Measurements from ENCODE around the gene NUP107.

The NUP107 gene

GRCh38 chr12:68733661-68734071 lies 46.9 kb downstream of the NUP107 start:
- DNase-seq (ENCODE audit: low read depth) = peak; percentile 13
- TF ChIP-seq, protein P1, sequence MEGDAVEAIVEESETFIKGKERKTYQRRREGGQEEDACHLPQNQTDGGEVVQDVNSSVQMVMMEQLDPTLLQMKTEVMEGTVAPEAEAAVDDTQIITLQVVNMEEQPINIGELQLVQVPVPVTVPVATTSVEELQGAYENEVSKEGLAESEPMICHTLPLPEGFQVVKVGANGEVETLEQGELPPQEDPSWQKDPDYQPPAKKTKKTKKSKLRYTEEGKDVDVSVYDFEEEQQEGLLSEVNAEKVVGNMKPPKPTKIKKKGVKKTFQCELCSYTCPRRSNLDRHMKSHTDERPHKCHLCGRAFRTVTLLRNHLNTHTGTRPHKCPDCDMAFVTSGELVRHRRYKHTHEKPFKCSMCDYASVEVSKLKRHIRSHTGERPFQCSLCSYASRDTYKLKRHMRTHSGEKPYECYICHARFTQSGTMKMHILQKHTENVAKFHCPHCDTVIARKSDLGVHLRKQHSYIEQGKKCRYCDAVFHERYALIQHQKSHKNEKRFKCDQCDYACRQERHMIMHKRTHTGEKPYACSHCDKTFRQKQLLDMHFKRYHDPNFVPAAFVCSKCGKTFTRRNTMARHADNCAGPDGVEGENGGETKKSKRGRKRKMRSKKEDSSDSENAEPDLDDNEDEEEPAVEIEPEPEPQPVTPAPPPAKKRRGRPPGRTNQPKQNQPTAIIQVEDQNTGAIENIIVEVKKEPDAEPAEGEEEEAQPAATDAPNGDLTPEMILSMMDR (IDR thresholded peaks at IDR 0.05; ENCODE audit: insufficient read depth, low read depth, low read length, missing control alignments) = no peak
- no peak overlapping the region for H3K4me3 ChIP-seq (ENCODE audit: low read length)

DNA sequence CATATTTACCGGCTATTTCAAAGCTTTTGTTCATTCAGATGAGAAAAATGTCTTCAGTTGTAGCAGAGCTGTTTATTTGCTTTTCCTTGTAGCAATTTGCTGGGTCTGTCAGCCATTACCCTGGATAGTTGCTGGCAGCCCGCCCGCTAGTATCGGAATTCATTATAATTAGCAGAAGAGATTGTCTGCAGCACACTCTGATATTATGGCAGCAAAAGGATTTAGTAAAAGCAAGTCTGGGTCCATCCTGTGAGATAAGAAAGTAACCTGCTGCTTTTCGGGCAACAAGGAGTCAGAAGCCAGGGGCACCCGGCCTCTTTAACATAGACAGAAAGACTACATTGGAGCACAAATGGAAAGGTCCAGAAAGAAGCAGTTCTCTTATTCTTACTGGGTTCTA lies 53.1 kb downstream of the NUP107 start:
- no peak for DNase-seq (ENCODE audit: low read depth)
- TF ChIP-seq, protein P1 (IDR thresholded peaks at IDR 0.05; ENCODE audit: insufficient read depth, low read depth, low read length, missing control alignments) = no peak
- no peak overlapping the region for H3K4me3 ChIP-seq (ENCODE audit: low read length)

GRCh38 chr12:68743356-68743755 lies 56.6 kb downstream of the NUP107 start:
- no peak overlapping the region for H3K4me3 ChIP-seq (ENCODE audit: low read length)
- TF ChIP-seq, protein P1 (IDR thresholded peaks at IDR 0.05; ENCODE audit: insufficient read depth, low read depth, low read length, missing control alignments) = no peak
- no peak for DNase-seq (ENCODE audit: low read depth)

- DNase-seq (ENCODE audit: low read depth) = no peak
- TF ChIP-seq, protein P1 (IDR thresholded peaks at IDR 0.05; ENCODE audit: insufficient read depth, low read depth, low read length, missing control alignments) = no peak
- peak overlapping the region; percentile 86 for H3K4me3 ChIP-seq (ENCODE audit: low read length)
Measured at GRCh38 chr12:68745376-68745903, 58.7 kb downstream of the NUP107 start.

- TF ChIP-seq, protein P1 (IDR thresholded peaks at IDR 0.05; ENCODE audit: insufficient read depth, low read depth, low read length, missing control alignments) = no peak
- peak; percentile 93 for DNase-seq (ENCODE audit: low read depth)
- H3K4me3 ChIP-seq (ENCODE audit: low read length) = peak within 1 kb of the TSS; percentile 86
Measured at GRCh38 chr12:68745904-68746571, 59.3 kb downstream of the NUP107 start, which contains the start of gene SLC35E3. TSS of gene SLC35E3 (plus strand) at chr12:68746176. CDS start at chr12:68746378, 202 bp downstream.

DNA sequence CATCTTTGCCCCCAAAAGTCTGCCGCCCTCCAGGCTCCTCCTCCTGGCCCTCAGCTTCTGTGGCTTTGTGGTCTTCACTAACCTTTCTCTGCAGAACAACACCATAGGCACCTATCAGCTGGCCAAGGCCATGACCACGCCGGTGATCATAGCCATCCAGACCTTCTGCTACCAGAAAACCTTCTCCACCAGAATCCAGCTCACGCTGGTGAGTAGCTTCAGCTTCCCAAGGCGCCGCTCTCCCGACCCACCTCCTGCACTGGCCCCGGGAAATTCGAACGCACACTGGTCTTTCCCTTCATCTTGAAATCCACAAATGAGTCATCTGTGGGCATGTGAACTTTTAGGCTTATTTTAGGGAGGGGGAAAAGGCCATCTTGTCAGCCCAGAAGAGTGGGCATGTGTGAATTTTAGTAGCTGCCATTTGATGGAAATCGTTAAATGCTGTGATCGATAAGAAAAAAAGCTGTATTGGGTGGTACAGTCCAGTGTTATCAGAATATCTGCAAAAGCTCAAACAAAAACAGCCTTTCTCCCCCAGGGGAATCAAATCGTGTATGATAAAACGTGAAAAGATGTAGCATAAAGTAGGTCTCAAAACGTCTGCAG lies 59.9 kb downstream of the NUP107 start:
- DNase-seq (ENCODE audit: low read depth) = peak; percentile 77
- TF ChIP-seq, protein P1 (IDR thresholded peaks at IDR 0.05; ENCODE audit: insufficient read depth, low read depth, low read length, missing control alignments) = no peak
- H3K4me3 ChIP-seq (ENCODE audit: low read length) = peak overlapping the region; percentile 86
